HG03469 (cell line): Measurements from ENCODE around the gene MYCN.

Experiments used
- ATAC-seq: cut with Tn5 transposase; IDR thresholded peaks from one replicate; pipeline ENCODE4 v1.9.1; 2021; ENCODE audit warnings: mild to moderate bottlenecking, moderate library complexity, moderate number of reproducible peaks; ENCODE audit not compliant: unreplicated experiment

Gene MYCN

GRCh38 chr2:15974565-15975260 lies 34.4 kb downstream of the MYCN start:
- ATAC-seq = no peak

- no peak for ATAC-seq
These were observed 34.9 kb downstream of the MYCN start for GRCh38 chr2:15975261-15975600.

- ATAC-seq = no peak
These were observed 35.3 kb downstream of the MYCN start for GRCh38 chr2:15975676-15976075.

- no peak for ATAC-seq
These were observed 36.0 kb downstream of the MYCN start for GRCh38 chr2:15976354-15976753.

GRCh38 chr2:15979051-15979758 lies 38.9 kb downstream of the MYCN start:
- no peak for ATAC-seq

GRCh38 chr2:15979759-15980604 lies 39.6 kb downstream of the MYCN start:
- no peak for ATAC-seq

GRCh38 chr2:15980605-15981098 lies 40.3 kb downstream of the MYCN start:
- ATAC-seq = no peak

- no peak for ATAC-seq
These were observed 41.3 kb downstream of the MYCN start for GRCh38 chr2:15981646-15982045.

GRCh38 chr2:15982285-15983044 lies 42.1 kb downstream of the MYCN start:
- ATAC-seq = no peak

- ATAC-seq = no peak
These were observed 43.1 kb downstream of the MYCN start for GRCh38 chr2:15983496-15983895.

GRCh38 chr2:15984368-15985255 lies 44.3 kb downstream of the MYCN start:
- ATAC-seq = no peak

- ATAC-seq = no peak
These were observed 45.2 kb downstream of the MYCN start for GRCh38 chr2:15985531-15985930.

- ATAC-seq = no peak
These were observed 45.8 kb downstream of the MYCN start for GRCh38 chr2:15986068-15986560.

GRCh38 chr2:15986644-15987043 lies 46.3 kb downstream of the MYCN start:
- ATAC-seq = no peak

GRCh38 chr2:15988733-15989132 lies 48.4 kb downstream of the MYCN start:
- ATAC-seq = no peak

- no peak for ATAC-seq
These were observed 49.2 kb downstream of the MYCN start for GRCh38 chr2:15989559-15989958.

- no peak for ATAC-seq
These were observed 50.1 kb downstream of the MYCN start for GRCh38 chr2:15990151-15991101.

GRCh38 chr2:15991231-15991630 lies 50.9 kb downstream of the MYCN start:
- no peak for ATAC-seq
